Peyer's patch (tissue), 4 donors: ENCODE data around the gene CDCA4. TPM values are rescaled to one million over a fixed set of nuclear protein-coding genes. Genes with fewer than 3 reads are reported as not detected.
A peak's percentile ranks its signal among the peaks of the same experiment; 100 is the strongest.

Experiments used
- DNase-seq, 3 donors: peaks; one replicate each; pipeline ENCODE4 v3.0.0-alpha.2; 2017 to 2019
- H3K27ac ChIP-seq, 4 donors: fragments of 200-600 bp; sonication (generic); one replicate each; pipeline ENCODE4 v1.5.1; 2016 to 2019
- H3K27me3 ChIP-seq, 2 donors: fragments of 200-600 bp; sonication (generic); one replicate each; pipeline ENCODE4 v1.5.1; 2019
- H3K36me3 ChIP-seq, 3 donors: fragments of 200-600 bp; sonication (generic); one replicate each; pipeline ENCODE4 v1.5.1; 2016 to 2019
- H3K4me1 ChIP-seq, 4 donors: fragments of 200-600 bp; sonication (generic); one replicate each; pipeline ENCODE4 v1.5.1; 2016 to 2019
- H3K4me3 ChIP-seq, 4 donors: fragments of 200-600 bp; sonication (generic); 1 replicate in 3 of 4; 2 replicates in 1 of 4; pipeline ENCODE4 v1.5.1; 2016 to 2019; ENCODE audit warnings: mild to moderate bottlenecking in 1 of 4
- H3K9me3 ChIP-seq, 4 donors: fragments of 200-600 bp; sonication (generic); one replicate each; pipeline ENCODE4 v1.5.1; 2016 to 2019; ENCODE audit warnings: mild to moderate bottlenecking in 1 of 4
- POLR2A ChIP-seq, 2 donors: fragments of 450-650 bp; IDR thresholded peaks; one replicate each; pipeline ENCODE4 v1.5.1; 2017; ENCODE audit warnings: antibody characterized with exemption in 2 of 2, mild to moderate bottlenecking in 2 of 2, moderate library complexity in 2 of 2
- total RNA-seq, 4 donors: library from RNA; depleted of rRNA; stranded (reverse); fragments of >200 nt; gene quantifications; one replicate each; pipeline ENCODE4 v1.1.0, GENCODE V29; 2016
- TF ChIP-seq, protein P1 (sequence below), 6 experiments: fragments of 450-650 bp in 4 of 6; fragments of 200-600 bp in 2 of 6; sonication (generic) in 1 of 6; IDR thresholded peaks; one replicate each; pipeline ENCODE4 v1.5.1; 2017 to 2019; ENCODE audit warnings: antibody characterized with exemption in 6 of 6, mild to moderate bottlenecking in 3 of 6, moderate library complexity in 1 of 6

CDCA4 gene
- total RNA-seq, 4 donors from 2014 or later, result 3.7 to 9.1 (median 6.6) TPM

DNA sequence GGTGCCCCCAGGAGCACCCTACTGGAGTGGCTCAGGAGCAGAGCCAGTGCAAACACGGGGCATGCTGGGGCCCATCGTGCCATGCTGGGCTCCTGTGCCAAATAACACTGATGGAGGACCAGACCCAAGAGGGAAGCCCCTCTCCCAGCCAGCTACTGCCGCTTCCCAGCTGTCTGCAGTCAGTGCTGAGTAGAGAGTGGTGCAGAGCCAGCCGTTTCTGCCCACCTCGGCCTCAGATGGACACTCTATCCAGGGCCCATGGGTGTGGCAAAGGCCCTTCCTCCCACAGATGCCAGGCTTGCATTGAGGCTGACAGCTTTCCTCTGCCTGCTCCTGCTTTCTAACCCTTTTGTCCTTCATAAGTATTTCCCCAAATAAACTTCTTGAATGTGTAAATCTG is 22.1 kb downstream of the CDCA4 start:
- no peak for TF ChIP-seq POLR2A (IDR thresholded peaks at IDR 0.05)
- TF ChIP-seq, protein P1, sequence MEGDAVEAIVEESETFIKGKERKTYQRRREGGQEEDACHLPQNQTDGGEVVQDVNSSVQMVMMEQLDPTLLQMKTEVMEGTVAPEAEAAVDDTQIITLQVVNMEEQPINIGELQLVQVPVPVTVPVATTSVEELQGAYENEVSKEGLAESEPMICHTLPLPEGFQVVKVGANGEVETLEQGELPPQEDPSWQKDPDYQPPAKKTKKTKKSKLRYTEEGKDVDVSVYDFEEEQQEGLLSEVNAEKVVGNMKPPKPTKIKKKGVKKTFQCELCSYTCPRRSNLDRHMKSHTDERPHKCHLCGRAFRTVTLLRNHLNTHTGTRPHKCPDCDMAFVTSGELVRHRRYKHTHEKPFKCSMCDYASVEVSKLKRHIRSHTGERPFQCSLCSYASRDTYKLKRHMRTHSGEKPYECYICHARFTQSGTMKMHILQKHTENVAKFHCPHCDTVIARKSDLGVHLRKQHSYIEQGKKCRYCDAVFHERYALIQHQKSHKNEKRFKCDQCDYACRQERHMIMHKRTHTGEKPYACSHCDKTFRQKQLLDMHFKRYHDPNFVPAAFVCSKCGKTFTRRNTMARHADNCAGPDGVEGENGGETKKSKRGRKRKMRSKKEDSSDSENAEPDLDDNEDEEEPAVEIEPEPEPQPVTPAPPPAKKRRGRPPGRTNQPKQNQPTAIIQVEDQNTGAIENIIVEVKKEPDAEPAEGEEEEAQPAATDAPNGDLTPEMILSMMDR (IDR thresholded peaks at IDR 0.05), result no peak
- H3K36me3 ChIP-seq, result peaks cover 0 to 5% (median 0%) of the 10 kb centered on the region in 3 donors

DNA sequence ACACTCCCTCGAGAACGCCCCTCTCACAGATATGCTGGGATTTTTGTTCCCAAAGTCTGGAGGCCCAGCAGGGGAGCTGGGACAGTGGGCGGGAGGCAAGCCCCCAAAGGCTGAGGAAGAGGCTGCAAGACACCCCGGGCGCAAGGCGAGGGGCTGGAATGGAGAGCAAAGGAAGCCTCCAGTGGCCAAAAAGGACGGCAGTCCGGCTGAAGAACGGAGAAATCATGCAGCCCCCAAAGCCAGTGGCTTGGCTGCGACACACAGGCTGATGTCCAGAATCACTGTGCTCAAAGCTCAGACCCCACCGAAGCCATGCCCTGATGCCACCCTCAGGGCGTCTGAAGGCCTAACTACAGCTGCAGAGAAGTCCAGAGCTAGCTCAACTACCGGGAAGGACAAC is 24.4 kb downstream of the CDCA4 start:
- Histone ChIP-seq H3K36me3 (peaks cover 0 to 7% (median 0%) of the 10 kb centered on the region in 3 donors), H3K9me3 (no peaks in the 10 kb centered on the region), H3K4me3 (no peak overlapping the region), H3K4me1 (no peaks in the 10 kb centered on the region), H3K27ac (no peak overlapping the region), H3K27me3 (no peaks in the 10 kb centered on the region)
- DNase-seq, result no peak
- TF ChIP-seq POLR2A (IDR thresholded peaks at IDR 0.05), result no peak
- TF ChIP-seq, protein P1 (IDR thresholded peaks at IDR 0.05), result no peak

More for the DNA sequence above, 22.1 kb downstream of the CDCA4 start:
- H3K4me1 ChIP-seq, result no peaks in the 10 kb centered on the region
- no peak overlapping the region for H3K4me3 ChIP-seq
- H3K27me3 ChIP-seq, result no peaks in the 10 kb centered on the region
- no peaks in the 10 kb centered on the region for H3K9me3 ChIP-seq
- no peak for DNase-seq
- H3K27ac ChIP-seq, result no peak overlapping the region

DNA sequence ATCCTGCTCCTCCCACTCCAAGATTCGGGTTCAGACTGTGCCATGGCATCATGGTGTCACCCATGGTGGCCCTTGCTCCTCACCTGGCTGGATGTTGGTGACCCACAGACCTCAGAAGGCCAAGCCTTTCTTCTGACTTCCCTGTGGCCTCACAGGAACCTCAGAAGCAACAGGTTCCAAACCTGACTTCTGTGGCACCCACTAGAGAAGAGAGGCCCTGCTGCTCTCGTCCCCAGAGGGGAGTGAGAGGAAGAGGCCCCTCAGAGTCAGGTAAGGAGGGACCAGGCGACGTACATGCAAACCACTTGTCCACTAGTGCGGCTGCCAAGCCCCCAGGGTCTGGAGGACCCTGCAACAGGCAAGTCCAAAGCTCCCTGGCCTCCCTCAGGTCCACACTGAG is 24.9 kb downstream of the CDCA4 start:
- DNase-seq, result no peak
- H3K27ac ChIP-seq, result no peak overlapping the region
- peaks cover 0 to 7% (median 0%) of the 10 kb centered on the region in 3 donors for H3K36me3 ChIP-seq
- no peaks in the 10 kb centered on the region for H3K4me1 ChIP-seq
- no peaks in the 10 kb centered on the region for H3K9me3 ChIP-seq
- H3K4me3 ChIP-seq, result no peak overlapping the region
- H3K27me3 ChIP-seq, result no peaks in the 10 kb centered on the region
- TF ChIP-seq, protein P1 (IDR thresholded peaks at IDR 0.05), result no peak
- TF ChIP-seq POLR2A (IDR thresholded peaks at IDR 0.05), result no peak

DNA sequence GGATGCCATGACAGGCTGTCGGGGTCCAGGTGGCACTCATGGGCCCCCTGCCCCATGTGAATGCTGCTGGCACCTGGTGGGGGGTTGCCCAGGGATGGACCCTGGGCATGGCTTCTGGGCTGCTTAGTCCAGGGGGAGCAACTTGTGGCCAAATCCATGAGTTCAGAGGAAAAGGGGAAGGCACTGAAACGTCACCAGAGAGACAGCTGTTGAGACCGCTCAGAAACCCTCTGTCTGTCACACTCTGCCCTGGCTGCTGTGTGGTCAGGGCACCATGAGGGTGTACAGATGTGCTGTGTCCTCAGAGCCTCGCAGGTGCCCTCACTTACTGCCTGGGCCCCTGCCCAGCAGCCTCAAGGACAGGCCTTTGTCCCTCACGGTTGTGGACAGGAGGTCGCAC is 25.9 kb downstream of the CDCA4 start:
- TF ChIP-seq, protein P1 (IDR thresholded peaks at IDR 0.05), result no peak
- TF ChIP-seq POLR2A (IDR thresholded peaks at IDR 0.05), result no peak
- Histone ChIP-seq H3K4me3 (no peak overlapping the region), H3K4me1 (no peaks in the 10 kb centered on the region), H3K36me3 (peaks cover 0 to 7% (median 0%) of the 10 kb centered on the region in 3 donors), H3K9me3 (no peaks in the 10 kb centered on the region), H3K27me3 (no peaks in the 10 kb centered on the region), H3K27ac (no peak overlapping the region)
- DNase-seq, result peak in 1 of 3 donors; percentile 40

DNA sequence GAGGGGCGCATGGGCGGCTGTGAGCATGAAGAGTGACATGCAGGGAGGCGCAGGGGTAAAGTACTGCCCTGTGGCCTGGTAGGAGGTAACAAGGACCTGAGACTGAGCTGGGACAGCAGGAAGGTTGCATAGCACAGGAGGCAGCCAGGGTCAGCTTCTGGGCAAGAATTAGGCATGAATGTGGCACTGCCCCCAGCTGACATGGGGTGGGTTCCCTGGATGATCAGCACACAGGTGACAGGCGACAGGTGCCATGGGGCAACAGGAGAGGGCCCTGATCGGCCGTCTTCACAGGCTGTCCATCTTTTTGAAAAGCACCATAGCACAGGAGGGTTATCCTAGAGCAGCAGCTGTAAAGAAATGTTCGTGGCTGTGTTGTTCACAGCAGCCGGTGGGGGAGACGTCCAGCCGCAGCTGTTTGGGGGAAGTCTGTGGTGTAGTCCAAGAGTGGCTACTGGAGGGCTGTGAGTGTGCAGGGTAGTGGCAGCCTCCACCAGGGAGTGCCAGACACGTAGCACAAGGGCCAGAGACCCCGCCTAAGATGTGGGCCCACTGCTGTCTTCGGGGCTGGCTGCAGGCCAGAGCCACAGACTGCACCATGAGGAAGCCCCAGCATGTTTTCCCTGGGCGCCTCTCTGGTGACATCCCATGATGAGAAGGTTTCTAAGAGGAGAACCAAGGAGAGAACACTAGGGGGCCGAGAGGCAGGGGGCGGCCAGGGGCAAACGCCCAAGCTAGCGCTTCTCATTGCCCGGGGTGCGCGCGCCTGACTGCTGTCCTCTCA is 26.9 kb downstream of the CDCA4 start:
- no peak overlapping the region for H3K27ac ChIP-seq
- no peaks in the 10 kb centered on the region for H3K9me3 ChIP-seq
- no peak for TF ChIP-seq POLR2A (IDR thresholded peaks at IDR 0.05)
- TF ChIP-seq, protein P1 (IDR thresholded peaks at IDR 0.05), result no peak
- H3K36me3 ChIP-seq, result peaks cover 0 to 7% (median 0%) of the 10 kb centered on the region in 3 donors
- H3K27me3 ChIP-seq, result no peaks in the 10 kb centered on the region
- H3K4me3 ChIP-seq, result no peak overlapping the region
- DNase-seq, result peak in 1 of 3 donors; percentile 36
- H3K4me1 ChIP-seq, result no peaks in the 10 kb centered on the region
